GM12878 (cell line): ENCODE data around the gene ALAS1.

Experiments
- BACH1 ChIP-seq: fragments of 450-650 bp; IDR thresholded peaks from 2 replicates; pipeline ENCODE4 v1.6.1; 2017; ENCODE audit warnings: mild to moderate bottlenecking, borderline replicate concordance
- E4F1 ChIP-seq: fragments of 450-650 bp; IDR thresholded peaks from 2 replicates; pipeline ENCODE4 v1.6.1; 2018; ENCODE audit warnings: borderline replicate concordance, mild to moderate bottlenecking; ENCODE audit not compliant: partially characterized antibody
- MXI1 ChIP-seq: fragments of 150-350 bp; IDR thresholded peaks from 2 replicates; pipeline ENCODE4 v1.6.1; 2011; ENCODE audit warnings: low read depth, mild to moderate bottlenecking, inconsistent platforms, low read length, improper control_type of control experiment
- POLR2A ChIP-seq: IDR thresholded peaks from 2 replicates; pipeline ENCODE4 v1.6.1; 2011; ENCODE audit warnings: low read depth, mild to moderate bottlenecking, low read length
- POLR2AphosphoS5 ChIP-seq: IDR thresholded peaks from 2 replicates; pipeline ENCODE4 v1.6.1; 2011; ENCODE audit warnings: mild to moderate bottlenecking, low read length, inconsistent platforms
- TF ChIP-seq, protein P1 (sequence below), 3 experiments: IDR thresholded peaks in 2 of 3; conservative IDR thresholded peaks in 1 of 3; 2 replicates each; pipeline ENCODE4 v1.5.1; 2011; ENCODE audit warnings: low read depth in 3 of 3, low read length in 3 of 3, mild to moderate bottlenecking in 3 of 3, control low read depth in 2 of 3, moderate library complexity in 2 of 3, inconsistent platforms in 1 of 3, mixed read lengths in 1 of 3; ENCODE audit not compliant: control insufficient read depth in 2 of 3, insufficient read depth in 1 of 3; ENCODE audit errors: extremely low read depth in 1 of 3
- TF ChIP-seq, protein P2 (sequence below): IDR thresholded peaks from 2 replicates; pipeline ENCODE4 v1.6.1; 2012; ENCODE audit warnings: low read length, inconsistent platforms

DNA sequence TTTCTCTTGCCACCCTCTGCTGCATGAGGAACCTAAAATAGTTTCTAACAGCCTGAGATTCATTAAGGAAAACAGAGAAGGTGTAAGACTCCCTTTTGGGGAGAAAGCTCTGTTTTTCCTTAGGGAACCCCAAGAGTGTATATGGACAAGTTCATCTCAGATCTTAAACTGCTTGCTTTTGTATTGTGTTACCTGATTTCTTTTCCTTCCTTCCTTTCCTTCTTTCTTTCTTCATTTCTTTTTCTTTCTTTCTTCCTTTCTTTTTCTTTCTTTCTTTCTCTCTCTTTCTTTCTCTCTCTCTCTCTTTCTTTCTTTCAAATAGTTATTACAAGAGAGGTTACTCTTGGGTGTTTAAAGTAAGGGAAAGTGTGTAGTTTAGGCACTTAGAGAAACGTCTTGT, 38.5 kb upstream of the ALAS1 start:
- no peak for TF ChIP-seq POLR2AphosphoS5
- TF ChIP-seq, protein P1, sequence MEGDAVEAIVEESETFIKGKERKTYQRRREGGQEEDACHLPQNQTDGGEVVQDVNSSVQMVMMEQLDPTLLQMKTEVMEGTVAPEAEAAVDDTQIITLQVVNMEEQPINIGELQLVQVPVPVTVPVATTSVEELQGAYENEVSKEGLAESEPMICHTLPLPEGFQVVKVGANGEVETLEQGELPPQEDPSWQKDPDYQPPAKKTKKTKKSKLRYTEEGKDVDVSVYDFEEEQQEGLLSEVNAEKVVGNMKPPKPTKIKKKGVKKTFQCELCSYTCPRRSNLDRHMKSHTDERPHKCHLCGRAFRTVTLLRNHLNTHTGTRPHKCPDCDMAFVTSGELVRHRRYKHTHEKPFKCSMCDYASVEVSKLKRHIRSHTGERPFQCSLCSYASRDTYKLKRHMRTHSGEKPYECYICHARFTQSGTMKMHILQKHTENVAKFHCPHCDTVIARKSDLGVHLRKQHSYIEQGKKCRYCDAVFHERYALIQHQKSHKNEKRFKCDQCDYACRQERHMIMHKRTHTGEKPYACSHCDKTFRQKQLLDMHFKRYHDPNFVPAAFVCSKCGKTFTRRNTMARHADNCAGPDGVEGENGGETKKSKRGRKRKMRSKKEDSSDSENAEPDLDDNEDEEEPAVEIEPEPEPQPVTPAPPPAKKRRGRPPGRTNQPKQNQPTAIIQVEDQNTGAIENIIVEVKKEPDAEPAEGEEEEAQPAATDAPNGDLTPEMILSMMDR (IDR thresholded peaks at IDR 0.05 in 2 of 3, conservative IDR thresholded peaks at IDR 0.05 in 1 of 3; ENCODE audit: control insufficient read depth in 2 of 3, extremely low read depth in 1 of 3, insufficient read depth in 1 of 3, low read depth in 3 of 3, low read length in 3 of 3): no peak
- no peak for TF ChIP-seq POLR2A
- TF ChIP-seq MXI1: no peak
- TF ChIP-seq E4F1: no peak
- TF ChIP-seq, protein P2, sequence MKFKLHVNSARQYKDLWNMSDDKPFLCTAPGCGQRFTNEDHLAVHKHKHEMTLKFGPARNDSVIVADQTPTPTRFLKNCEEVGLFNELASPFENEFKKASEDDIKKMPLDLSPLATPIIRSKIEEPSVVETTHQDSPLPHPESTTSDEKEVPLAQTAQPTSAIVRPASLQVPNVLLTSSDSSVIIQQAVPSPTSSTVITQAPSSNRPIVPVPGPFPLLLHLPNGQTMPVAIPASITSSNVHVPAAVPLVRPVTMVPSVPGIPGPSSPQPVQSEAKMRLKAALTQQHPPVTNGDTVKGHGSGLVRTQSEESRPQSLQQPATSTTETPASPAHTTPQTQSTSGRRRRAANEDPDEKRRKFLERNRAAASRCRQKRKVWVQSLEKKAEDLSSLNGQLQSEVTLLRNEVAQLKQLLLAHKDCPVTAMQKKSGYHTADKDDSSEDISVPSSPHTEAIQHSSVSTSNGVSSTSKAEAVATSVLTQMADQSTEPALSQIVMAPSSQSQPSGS: no peak
- no peak for TF ChIP-seq BACH1
